ENCODE measurements around the gene GIT1. TPM values are rescaled to one million over a fixed set of nuclear protein-coding genes. Genes with fewer than 3 reads are reported as not detected.

GIT1 gene
- total and polyA plus RNA-seq, 2 of the 13 experiments (the other 11 are each of a cell fraction or from before 2014, with no cell fraction given): 14.2 to 30.8 TPM

DNA sequence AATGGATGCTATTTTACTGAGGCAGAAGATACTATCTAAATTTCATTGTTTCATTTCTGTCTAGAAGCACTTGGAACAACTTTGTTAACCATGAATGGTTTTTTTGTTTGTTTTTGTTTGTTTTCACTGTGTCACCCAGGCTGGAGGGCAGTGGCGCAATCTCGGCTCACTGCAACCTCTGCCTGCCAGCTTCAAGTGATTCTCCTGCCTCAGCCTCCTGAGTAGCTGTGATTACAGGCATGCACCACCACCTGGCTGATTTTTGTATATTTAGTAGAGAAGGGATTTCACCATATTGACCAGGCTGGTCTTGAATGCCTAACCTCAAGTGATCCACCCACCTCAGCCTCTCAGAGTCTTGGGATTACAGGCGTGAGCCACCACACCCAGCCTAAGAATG, 63.1 kb downstream of the GIT1 start:
- H3K27me3 ChIP-seq (ENCODE audit: control insufficient read depth in 1 of 2, insufficient read depth in 2 of 2, low read length in 2 of 2): no peaks in the 10 kb centered on the region
- no peak overlapping the region for H3K27ac ChIP-seq (ENCODE audit: extremely low read length, insufficient read depth, low read length)
- in situ Hi-C loops (cut with HindIII; ENCODE audit: extremely low pct_ligation_motif_present, low pct_unique_long_range_greater_than_20kb): no loop called here
- H2AFZ ChIP-seq (ENCODE audit: low read length): no peak overlapping the region
- DNase-seq (ENCODE audit: low spot score): no peak
- H3K4me1 ChIP-seq (ENCODE audit: insufficient read depth, low read length): 0 out of 2 replicates have a peak, but pooled peaks cover 4% of the 10 kb centered on the region
- ChIA-PET CTCF (ENCODE audit: low intra/inter-chr PET ratio, low total read pairs) (no interaction called here), POLR2A (no interaction called here)
- no peaks in the 10 kb centered on the region for H3K79me2 ChIP-seq (ENCODE audit: insufficient read depth, low read length)
- intact Hi-C loops (cut with micrococcal nuclease; ENCODE audit: unreplicated experiment): no loop called here
- no peak for ATAC-seq
- peaks cover 8 to 40% of the 10 kb centered on the region in 2 experiments; a peak in 4 of 5 replicates for H3K36me3 ChIP-seq (replicated peaks in 1 of 2; ENCODE audit: control insufficient read depth in 1 of 2, insufficient read depth in 2 of 2, low read length in 2 of 2)
- no peaks in the 10 kb centered on the region for H4K20me1 ChIP-seq (ENCODE audit: insufficient read depth, low read length)
- 86% methylated on average over 3 of the region's 3 CpGs for WGBS (ENCODE audit: low lambda C conversion rate)
- no peaks in the 10 kb centered on the region for H3K9me3 ChIP-seq (ENCODE audit: low read length)
- no TSS peak for BruUV-seq (replicated peaks)
- H3K4me3 ChIP-seq (replicated peaks in 1 of 3; ENCODE audit: insufficient read depth in 1 of 3, low read depth in 2 of 3, low read length in 3 of 3): no peak overlapping the region
- no peak overlapping the region for H3K9ac ChIP-seq (ENCODE audit: insufficient read depth, low read depth, low read length)
- FAIRE-seq: no peak
- no peak overlapping the region for H3K4me2 ChIP-seq (ENCODE audit: low read depth, low read length)
- TF ChIP-seq DPF2 (CRISPR knock-in tag; IDR thresholded peaks at IDR 0.05; ENCODE audit: borderline replicate concordance, low read depth) (no peak), CEBPB (IDR thresholded peaks at IDR 0.05; ENCODE audit: borderline replicate concordance, low read depth, low read length) (peak; percentile 77), RFX1 (IDR thresholded peaks at IDR 0.05) (no peak), ARHGAP35 (CRISPR knock-in tag; IDR thresholded peaks at IDR 0.05; ENCODE audit: borderline replicate concordance) (no peak), SOX5 (CRISPR knock-in tag; IDR thresholded peaks at IDR 0.05; ENCODE audit: borderline replicate concordance) (peak; percentile 23; the same call in 1 of the 2 replicates), FOXA3 (CRISPR knock-in tag; IDR thresholded peaks at IDR 0.05) (0 out of 2 replicates have a peak, but pooled peaks have one; percentile 8), ZNF746 (CRISPR knock-in tag; IDR thresholded peaks at IDR 0.05) (no peak), FOSL2 (CRISPR knock-in tag; IDR thresholded peaks at IDR 0.05) (peak; percentile 65), GATAD2A (CRISPR knock-in tag; IDR thresholded peaks at IDR 0.05) (0 out of 2 replicates have a peak, but pooled peaks have one; percentile 30), CEBPG (CRISPR knock-in tag; IDR thresholded peaks at IDR 0.05) (peak; percentile 57), FOXA1 (IDR thresholded peaks at IDR 0.05) (no peak), FOXA1 (CRISPR knock-in tag; IDR thresholded peaks at IDR 0.05) (no peak), ZNF333 (CRISPR knock-in tag; IDR thresholded peaks at IDR 0.05; ENCODE audit: borderline replicate concordance) (no peak)
- TF ChIP-seq, protein P1, sequence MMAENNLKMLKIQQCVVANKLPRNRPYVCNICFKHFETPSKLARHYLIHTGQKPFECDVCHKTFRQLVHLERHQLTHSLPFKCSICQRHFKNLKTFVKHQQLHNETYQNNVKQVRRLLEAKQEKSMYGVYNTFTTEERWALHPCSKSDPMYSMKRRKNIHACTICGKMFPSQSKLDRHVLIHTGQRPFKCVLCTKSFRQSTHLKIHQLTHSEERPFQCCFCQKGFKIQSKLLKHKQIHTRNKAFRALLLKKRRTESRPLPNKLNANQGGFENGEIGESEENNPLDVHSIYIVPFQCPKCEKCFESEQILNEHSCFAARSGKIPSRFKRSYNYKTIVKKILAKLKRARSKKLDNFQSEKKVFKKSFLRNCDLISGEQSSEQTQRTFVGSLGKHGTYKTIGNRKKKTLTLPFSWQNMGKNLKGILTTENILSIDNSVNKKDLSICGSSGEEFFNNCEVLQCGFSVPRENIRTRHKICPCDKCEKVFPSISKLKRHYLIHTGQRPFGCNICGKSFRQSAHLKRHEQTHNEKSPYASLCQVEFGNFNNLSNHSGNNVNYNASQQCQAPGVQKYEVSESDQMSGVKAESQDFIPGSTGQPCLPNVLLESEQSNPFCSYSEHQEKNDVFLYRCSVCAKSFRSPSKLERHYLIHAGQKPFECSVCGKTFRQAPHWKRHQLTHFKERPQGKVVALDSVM (CRISPR knock-in tag; IDR thresholded peaks at IDR 0.05): peak; percentile 79; the same call in 1 of the 2 replicates
- TF ChIP-seq, protein P2, sequence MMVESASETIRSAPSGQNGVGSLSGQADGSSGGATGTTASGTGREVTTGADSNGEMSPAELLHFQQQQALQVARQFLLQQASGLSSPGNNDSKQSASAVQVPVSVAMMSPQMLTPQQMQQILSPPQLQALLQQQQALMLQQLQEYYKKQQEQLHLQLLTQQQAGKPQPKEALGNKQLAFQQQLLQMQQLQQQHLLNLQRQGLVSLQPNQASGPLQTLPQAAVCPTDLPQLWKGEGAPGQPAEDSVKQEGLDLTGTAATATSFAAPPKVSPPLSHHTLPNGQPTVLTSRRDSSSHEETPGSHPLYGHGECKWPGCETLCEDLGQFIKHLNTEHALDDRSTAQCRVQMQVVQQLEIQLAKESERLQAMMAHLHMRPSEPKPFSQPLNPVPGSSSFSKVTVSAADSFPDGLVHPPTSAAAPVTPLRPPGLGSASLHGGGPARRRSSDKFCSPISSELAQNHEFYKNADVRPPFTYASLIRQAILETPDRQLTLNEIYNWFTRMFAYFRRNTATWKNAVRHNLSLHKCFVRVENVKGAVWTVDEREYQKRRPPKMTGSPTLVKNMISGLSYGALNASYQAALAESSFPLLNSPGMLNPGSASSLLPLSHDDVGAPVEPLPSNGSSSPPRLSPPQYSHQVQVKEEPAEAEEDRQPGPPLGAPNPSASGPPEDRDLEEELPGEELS (CRISPR knock-in tag; IDR thresholded peaks at IDR 0.05): peak; percentile 39; the same call in 1 of the 2 replicates
- TF ChIP-seq, protein P3, sequence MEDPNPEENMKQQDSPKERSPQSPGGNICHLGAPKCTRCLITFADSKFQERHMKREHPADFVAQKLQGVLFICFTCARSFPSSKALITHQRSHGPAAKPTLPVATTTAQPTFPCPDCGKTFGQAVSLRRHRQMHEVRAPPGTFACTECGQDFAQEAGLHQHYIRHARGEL (CRISPR knock-in tag; IDR thresholded peaks at IDR 0.05): no peak
- TF ChIP-seq, protein P4, sequence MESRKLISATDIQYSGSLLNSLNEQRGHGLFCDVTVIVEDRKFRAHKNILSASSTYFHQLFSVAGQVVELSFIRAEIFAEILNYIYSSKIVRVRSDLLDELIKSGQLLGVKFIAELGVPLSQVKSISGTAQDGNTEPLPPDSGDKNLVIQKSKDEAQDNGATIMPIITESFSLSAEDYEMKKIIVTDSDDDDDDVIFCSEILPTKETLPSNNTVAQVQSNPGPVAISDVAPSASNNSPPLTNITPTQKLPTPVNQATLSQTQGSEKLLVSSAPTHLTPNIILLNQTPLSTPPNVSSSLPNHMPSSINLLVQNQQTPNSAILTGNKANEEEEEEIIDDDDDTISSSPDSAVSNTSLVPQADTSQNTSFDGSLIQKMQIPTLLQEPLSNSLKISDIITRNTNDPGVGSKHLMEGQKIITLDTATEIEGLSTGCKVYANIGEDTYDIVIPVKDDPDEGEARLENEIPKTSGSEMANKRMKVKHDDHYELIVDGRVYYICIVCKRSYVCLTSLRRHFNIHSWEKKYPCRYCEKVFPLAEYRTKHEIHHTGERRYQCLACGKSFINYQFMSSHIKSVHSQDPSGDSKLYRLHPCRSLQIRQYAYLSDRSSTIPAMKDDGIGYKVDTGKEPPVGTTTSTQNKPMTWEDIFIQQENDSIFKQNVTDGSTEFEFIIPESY (CRISPR knock-in tag; IDR thresholded peaks at IDR 0.05): 0 out of 2 replicates have a peak, but pooled peaks have one; percentile 20
